ENCODE data around the gene PAIP2. TPM values are rescaled to one million over a fixed set of nuclear protein-coding genes. Genes with fewer than 3 reads are reported as not detected.

The PAIP2 gene
- total and polyA plus RNA-seq, 2 of the 4 experiments (the other 2 are of a cell fraction): 41.9 to 59.5 TPM

GRCh38 chr5:139377226-139377625 lies 35.6 kb downstream of the PAIP2 start:
- H2BK120ac ChIP-seq (ENCODE audit: low read depth, low read length): no peak overlapping the region
- intact Hi-C loops (cut with micrococcal nuclease) (no loop called here), in situ Hi-C loops (cut with MboI; ENCODE audit: low sequenced_read_pairs) (no loop called here), dilution Hi-C loops (cut with HindIII; ENCODE audit: low sequenced_read_pairs, unreplicated experiment) (no loop called here)
- no peak overlapping the region for H3K18ac ChIP-seq (ENCODE audit: low read depth, low read length)
- no peak overlapping the region for H2AK9ac ChIP-seq (replicated peaks; ENCODE audit: low read depth, low read length, poor library complexity)
- H4K91ac ChIP-seq (ENCODE audit: insufficient read depth, low read depth, low read length): no peak overlapping the region
- no peak for TF ChIP-seq NFE2L2 (IDR thresholded peaks at IDR 0.05; ENCODE audit: low read depth, low read length)
- TF ChIP-seq CEBPB (IDR thresholded peaks at IDR 0.05; ENCODE audit: low read depth, low read length): no peak
- TF ChIP-seq BHLHE40 (IDR thresholded peaks at IDR 0.05; ENCODE audit: low read depth, low read length): no peak
- TF ChIP-seq USF2 (IDR thresholded peaks at IDR 0.05; ENCODE audit: low read depth, low read length): no peak
- TF ChIP-seq CHD1 (IDR thresholded peaks at IDR 0.05; ENCODE audit: low read depth, low read length): no peak
- no peak for TF ChIP-seq MXI1 (IDR thresholded peaks at IDR 0.05; ENCODE audit: borderline replicate concordance, low read depth, low read length)
- no peak for TF ChIP-seq FOS (IDR thresholded peaks at IDR 0.05; ENCODE audit: low read depth, low read length)
- no peak for TF ChIP-seq RFX5 (IDR thresholded peaks at IDR 0.05; ENCODE audit: low read depth, low read length)
- no peak for TF ChIP-seq CTCF (conservative IDR thresholded peaks at IDR 0.05; ENCODE audit: low read depth, low read length)
- no peak for TF ChIP-seq MAZ (IDR thresholded peaks at IDR 0.05; ENCODE audit: borderline replicate concordance, low read depth, low read length)
- TF ChIP-seq MAFK (IDR thresholded peaks at IDR 0.05; ENCODE audit: low read depth, low read length): no peak
- no peak for TF ChIP-seq RAD21 (IDR thresholded peaks at IDR 0.05; ENCODE audit: low read length)
- TF ChIP-seq ELK1 (IDR thresholded peaks at IDR 0.05; ENCODE audit: borderline replicate concordance, low read depth, low read length): no peak
- TF ChIP-seq SMC3 (IDR thresholded peaks at IDR 0.05; ENCODE audit: low read depth, low read length): no peak
- TF ChIP-seq RCOR1 (IDR thresholded peaks at IDR 0.05; ENCODE audit: insufficient replicate concordance, low read length): no peak
- no peak for TF ChIP-seq POLR2A (IDR thresholded peaks at IDR 0.05; ENCODE audit: low read depth, low read length)
- H2AFZ ChIP-seq (replicated peaks; ENCODE audit: low read length, poor library complexity): no peak overlapping the region
- peaks cover 7% of the 10 kb centered on the region; the same call in 1 of the 2 replicates for H4K20me1 ChIP-seq (ENCODE audit: insufficient read depth, low read length)
- BruUV-seq (replicated peaks): no TSS peak
- no peak overlapping the region for H3K9ac ChIP-seq (ENCODE audit: low read depth, low read length)
- no peak overlapping the region for H3K14ac ChIP-seq (replicated peaks; ENCODE audit: low read depth, low read length)
- no peak overlapping the region for H3K4me2 ChIP-seq (ENCODE audit: low read depth, low read length)
- no peak overlapping the region for H3K56ac ChIP-seq (ENCODE audit: extremely low read depth, insufficient read depth, low read length)
- no peak overlapping the region for H3K23ac ChIP-seq (ENCODE audit: low read depth, low read length)
- peaks cover 0 to 8% of the 10 kb centered on the region in 2 experiments; a peak in 2 of 4 replicates for H3K79me1 ChIP-seq (ENCODE audit: low read depth in 1 of 2, low read length in 2 of 2)
- no peaks in the 10 kb centered on the region for H3K27me3 ChIP-seq (ENCODE audit: control insufficient read depth, insufficient read depth, low read length)
- no peak overlapping the region for H2AK5ac ChIP-seq (ENCODE audit: low read depth, low read length)
- H2BK15ac ChIP-seq (ENCODE audit: low read depth, low read length): no peak overlapping the region
- DNase-seq (no peak), ATAC-seq (ENCODE audit: low read depth) (no peak)
- no peak overlapping the region for H3K4me3 ChIP-seq (ENCODE audit: insufficient read depth, low read depth, low read length)
- peaks cover 15% of the 10 kb centered on the region for H3K9me1 ChIP-seq (ENCODE audit: insufficient read depth, low read length)
- no peak overlapping the region for H3K4ac ChIP-seq (ENCODE audit: low read depth, low read length)
- no peak overlapping the region for H4K5ac ChIP-seq (ENCODE audit: low read depth, low read length)
- H3K4me1 ChIP-seq (ENCODE audit: control insufficient read depth, insufficient read depth, low read length): peaks cover 2% of the 10 kb centered on the region; the same call in 1 of the 2 replicates
- ChIA-PET POLR2A (ENCODE audit: unreplicated experiment) (no interaction called here), CTCF (no interaction called here)
- no peak overlapping the region for H4K8ac ChIP-seq (ENCODE audit: low read depth in 2 of 2, low read length in 2 of 2)
- no peak overlapping the region for H2BK5ac ChIP-seq (ENCODE audit: low read depth, low read length, poor library complexity, severe bottlenecking)
- WGBS, 2 experiments (ENCODE audit: extremely low coverage in 2 of 2, insufficient read length in 1 of 2): 92% methylated on average over 2 of the region's 3 CpGs; no CpG with 5 or more reads in 1 of the 2 experiments
- no peak overlapping the region for H3K27ac ChIP-seq (ENCODE audit: insufficient read depth, low read length)
- H3K9me3 ChIP-seq (ENCODE audit: control insufficient read depth, insufficient read depth, low read length): no peaks in the 10 kb centered on the region
- H3K36me3 ChIP-seq (ENCODE audit: control insufficient read depth, insufficient read depth, low read length): peaks cover 21% of the 10 kb centered on the region; the same call in 1 of the 2 replicates
- H2BK20ac ChIP-seq (ENCODE audit: low read depth, low read length): no peak overlapping the region

Measured in IMR-90 (cell line).